Measurements from ENCODE around the gene SKIC8.
"Not testable (repeated sequence)": the region's sequence is repeated elsewhere in the genome, so short reads cannot be mapped to it uniquely, and the experiment has no call there.

The SKIC8 gene

GRCh38 chr15:78245976-78246620 is 53.3 kb downstream of the SKIC8 start:
- not testable (repeated sequence) for DNase-seq

GRCh38 chr15:78245392-78245791 is 54.0 kb downstream of the SKIC8 start:
- DNase-seq, result not testable (repeated sequence)

GRCh38 chr15:78244893-78245292 is 54.5 kb downstream of the SKIC8 start:
- DNase-seq, result no peak

GRCh38 chr15:78244101-78244500 is 55.3 kb downstream of the SKIC8 start:
- no peak for DNase-seq

- DNase-seq, result peak; percentile 14
These were observed 55.9 kb downstream of the SKIC8 start for GRCh38 chr15:78243491-78243941.

GRCh38 chr15:78243058-78243457 is 56.4 kb downstream of the SKIC8 start:
- no peak for DNase-seq

GRCh38 chr15:78242128-78242527 is 57.3 kb downstream of the SKIC8 start:
- DNase-seq, result no peak

- peak; percentile 32 for DNase-seq
These were observed 58.4 kb downstream of the SKIC8 start for GRCh38 chr15:78241017-78241416.

- DNase-seq, result no peak
These were observed 59.6 kb downstream of the SKIC8 start for GRCh38 chr15:78239811-78240210.

- no peak for DNase-seq
These were observed 62.3 kb downstream of the SKIC8 start for GRCh38 chr15:78237146-78237545.

- DNase-seq, result no peak
These were observed 62.9 kb downstream of the SKIC8 start for GRCh38 chr15:78236491-78236890.

- DNase-seq, result no peak
These were observed 64.8 kb downstream of the SKIC8 start, which contains the start of gene ACSBG1 for GRCh38 chr15:78234515-78235040. ACSBG1 (minus strand) TSS chr15:78234565; CDS start chr15:78234501, 64 bp downstream.

GRCh38 chr15:78233496-78233895 is 65.9 kb downstream of the SKIC8 start:
- no peak for DNase-seq

Measured in kidney glomerular epithelial cell (primary cell).